ENCODE results near the gene PTPRN.

- TF ChIP-seq CTCF (IDR thresholded peaks at IDR 0.05 in 4 of 5, conservative IDR thresholded peaks at IDR 0.05 in 1 of 5) (no peak), POLR2A (IDR thresholded peaks at IDR 0.05) (no peak)
Measured at GRCh38 chr2:219281588-219281987, 27.6 kb downstream of the PTPRN start.

Measured in gastrocnemius medialis (tissue), 4 donors.